Fibroblast of skin of scalp (primary cell): ENCODE data around the gene ABTB1.
"Not testable (repeated sequence)": the region's sequence is repeated elsewhere in the genome, so short reads cannot be mapped to it uniquely, and the experiment has no call there.

Experiments
- DNase-seq: peaks from one replicate; pipeline ENCODE4 v3.0.0-alpha.2; 2013

The ABTB1 gene

GRCh38 chr3:127673191-127674100, 694 bp downstream of the ABTB1 start:
- peak; percentile 59 for DNase-seq

GRCh38 chr3:127674101-127674721, 1.5 kb downstream of the ABTB1 start:
- DNase-seq, result no peak

GRCh38 chr3:127674790-127675189, 2.0 kb downstream of the ABTB1 start:
- no peak for DNase-seq

- no peak for DNase-seq
Measured at GRCh38 chr3:127675651-127676391, 3.1 kb downstream of the ABTB1 start.

GRCh38 chr3:127676456-127676855, 3.7 kb downstream of the ABTB1 start:
- DNase-seq, result no peak

GRCh38 chr3:127676921-127677351, 4.2 kb downstream of the ABTB1 start:
- no peak for DNase-seq

GRCh38 chr3:127677541-127678314, 5.0 kb downstream of the ABTB1 start:
- DNase-seq, result no peak

GRCh38 chr3:127678315-127678599, 5.5 kb downstream of the ABTB1 start:
- DNase-seq, result no peak

GRCh38 chr3:127678611-127679533, 6.1 kb downstream of the ABTB1 start:
- no peak for DNase-seq

- no peak for DNase-seq
Measured at GRCh38 chr3:127679534-127680145, 6.9 kb downstream of the ABTB1 start.

GRCh38 chr3:127680146-127680661, 7.5 kb downstream of the ABTB1 start:
- DNase-seq, result no peak

GRCh38 chr3:127680798-127681221, 8.1 kb downstream of the ABTB1 start:
- DNase-seq, result no peak

GRCh38 chr3:127682175-127682554, 9.4 kb downstream of the ABTB1 start:
- not testable (repeated sequence) for DNase-seq

- DNase-seq, result no peak
Measured at GRCh38 chr3:127682561-127682960, 9.8 kb downstream of the ABTB1 start.

GRCh38 chr3:127684871-127685707, 12.3 kb downstream of the ABTB1 start:
- DNase-seq, result no peak

- DNase-seq, result no peak
Measured at GRCh38 chr3:127685708-127686511, 13.2 kb downstream of the ABTB1 start.

GRCh38 chr3:127686512-127686894, 13.8 kb downstream of the ABTB1 start:
- no peak for DNase-seq

- DNase-seq, result no peak
Measured at GRCh38 chr3:127687228-127687737, 14.5 kb downstream of the ABTB1 start.

GRCh38 chr3:127688022-127688415, 15.3 kb downstream of the ABTB1 start:
- no peak for DNase-seq
